Measurements from ENCODE around the gene SZT2.

The SZT2 gene

GRCh38 chr1:43432907-43433306, 43.2 kb downstream of the SZT2 start:
- no peak for TF ChIP-seq CTCF (conservative IDR thresholded peaks at IDR 0.05)
- H3K27ac ChIP-seq = no peak overlapping the region

GRCh38 chr1:43434256-43434655, 44.6 kb downstream of the SZT2 start:
- no peak overlapping the region for H3K27ac ChIP-seq
- TF ChIP-seq CTCF (conservative IDR thresholded peaks at IDR 0.05) = no peak

DNA sequence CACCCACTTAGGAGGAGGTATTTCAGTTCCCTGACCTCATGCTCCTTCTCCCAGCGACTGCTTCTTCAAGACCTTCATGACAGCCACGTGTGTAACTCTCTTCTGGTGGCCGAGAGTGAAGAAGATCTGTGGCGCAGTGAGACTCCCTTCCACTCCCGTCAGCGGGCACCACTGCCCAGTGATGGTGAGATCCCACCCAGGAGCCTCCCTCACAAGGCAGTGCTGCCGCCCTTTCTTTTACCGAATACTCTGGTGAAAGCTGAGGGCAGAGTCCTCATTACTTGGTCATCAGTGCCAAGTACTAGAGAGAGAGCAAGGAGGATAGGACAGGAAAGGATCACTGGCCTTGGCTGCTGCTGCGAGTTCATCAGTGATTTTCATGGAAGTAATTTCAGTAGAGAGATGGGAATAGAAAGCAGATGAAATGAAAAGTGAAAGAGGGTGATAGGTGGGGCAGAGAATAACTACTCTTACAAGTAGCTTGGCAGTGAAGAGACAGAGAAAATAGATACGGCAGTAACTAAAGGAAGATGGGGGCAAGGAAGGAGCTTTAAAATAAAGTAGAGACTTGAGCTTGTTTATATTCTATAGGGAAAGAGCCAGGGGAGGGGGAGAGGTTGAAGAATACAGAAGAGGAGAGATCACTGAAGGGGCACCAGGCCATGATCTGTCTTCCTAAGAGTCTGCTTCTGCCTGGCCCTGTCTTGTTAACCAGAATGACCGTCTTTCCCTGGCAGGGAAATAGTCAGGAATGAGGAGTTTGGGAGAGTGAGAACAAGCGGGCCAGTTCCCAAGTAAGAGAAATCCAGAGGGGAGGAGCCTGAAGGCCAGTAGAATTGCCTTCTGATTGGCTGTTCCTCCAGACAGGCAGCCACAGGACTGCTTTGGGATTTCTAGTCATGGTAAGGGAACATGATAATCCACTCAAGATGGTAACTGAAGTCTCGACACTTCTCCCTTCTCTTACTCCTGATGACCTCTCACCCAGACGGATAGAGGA, 45.7 kb downstream of the SZT2 start:
- H3K27ac ChIP-seq = no peak overlapping the region
- no peak for TF ChIP-seq CTCF (conservative IDR thresholded peaks at IDR 0.05)

- TF ChIP-seq CTCF (conservative IDR thresholded peaks at IDR 0.05) = no peak
These were observed 46.7 kb downstream of the SZT2 start for GRCh38 chr1:43436371-43436770.

GRCh38 chr1:43437031-43437973, 47.6 kb downstream of the SZT2 start:
- no peak for TF ChIP-seq CTCF (conservative IDR thresholded peaks at IDR 0.05)
- H3K27ac ChIP-seq = no peak overlapping the region

More at GRCh38 chr1:43436371-43436770, 46.7 kb downstream of the SZT2 start:
- no peak overlapping the region for H3K27ac ChIP-seq

DNA sequence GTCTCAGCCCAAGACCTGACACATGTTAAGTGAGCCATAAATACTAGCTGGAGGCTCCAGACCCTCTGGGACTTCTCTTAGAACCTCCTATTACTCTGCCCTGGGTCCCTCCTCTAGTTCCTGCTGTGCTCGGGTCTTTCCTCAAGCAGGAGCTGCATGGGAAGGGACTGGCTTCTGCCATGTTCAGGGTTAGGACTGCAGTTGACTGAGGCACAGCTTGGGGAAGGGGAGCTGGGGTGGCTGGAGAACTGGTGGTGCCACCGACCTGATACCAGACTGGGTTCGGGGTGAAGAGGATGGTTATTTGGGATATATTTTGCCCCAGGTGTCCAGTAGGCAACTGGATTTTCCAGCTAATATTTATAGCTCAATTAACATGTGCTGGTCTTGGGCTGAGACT, 48.3 kb downstream of the SZT2 start:
- no peak for TF ChIP-seq CTCF (conservative IDR thresholded peaks at IDR 0.05)
- H3K27ac ChIP-seq = no peak overlapping the region

GRCh38 chr1:43438576-43438952, 48.9 kb downstream of the SZT2 start:
- no peak for TF ChIP-seq CTCF (conservative IDR thresholded peaks at IDR 0.05)

More at GRCh38 chr1:43438576-43438952, 48.9 kb downstream of the SZT2 start:
- H3K27ac ChIP-seq = no peak overlapping the region

Measured in VCaP (cell line).